ENCODE data around the gene LRRC71.

Gene LRRC71

GRCh38 chr1:156945881-156946661 is 25.6 kb downstream of the LRRC71 start:
- no peak for DNase-seq (ENCODE audit: extremely low read depth in 1 of 2, low read depth in 1 of 2)

GRCh38 chr1:156947127-156947526 is 26.7 kb downstream of the LRRC71 start:
- no peak for DNase-seq (ENCODE audit: extremely low read depth in 1 of 2, low read depth in 1 of 2)

GRCh38 chr1:156947818-156948525 is 27.5 kb downstream of the LRRC71 start:
- no peak for DNase-seq (ENCODE audit: extremely low read depth in 1 of 2, low read depth in 1 of 2)

- no peak for DNase-seq (ENCODE audit: extremely low read depth in 1 of 2, low read depth in 1 of 2)
Measured at GRCh38 chr1:156948708-156949107, 28.3 kb downstream of the LRRC71 start.

GRCh38 chr1:156949127-156949526 is 28.7 kb downstream of the LRRC71 start:
- DNase-seq (ENCODE audit: extremely low read depth in 1 of 2, low read depth in 1 of 2), result no peak

- DNase-seq (ENCODE audit: extremely low read depth in 1 of 2, low read depth in 1 of 2), result no peak
Measured at GRCh38 chr1:156951371-156951770, 30.9 kb downstream of the LRRC71 start.

- DNase-seq (ENCODE audit: extremely low read depth in 1 of 2, low read depth in 1 of 2), result no peak
Measured at GRCh38 chr1:156953571-156953970, 33.1 kb downstream of the LRRC71 start.

GRCh38 chr1:156956333-156956732 is 35.9 kb downstream of the LRRC71 start:
- no peak for DNase-seq (ENCODE audit: extremely low read depth in 1 of 2, low read depth in 1 of 2)

GRCh38 chr1:156957634-156958033 is 37.2 kb downstream of the LRRC71 start:
- no peak for DNase-seq (ENCODE audit: extremely low read depth in 1 of 2, low read depth in 1 of 2)

GRCh38 chr1:156958247-156958714 is 37.8 kb downstream of the LRRC71 start:
- DNase-seq (ENCODE audit: extremely low read depth in 1 of 2, low read depth in 1 of 2), result no peak

GRCh38 chr1:156959414-156959813 is 39.0 kb downstream of the LRRC71 start:
- no peak for DNase-seq (ENCODE audit: extremely low read depth in 1 of 2, low read depth in 1 of 2)

GRCh38 chr1:156959925-156960324 is 39.5 kb downstream of the LRRC71 start:
- DNase-seq (ENCODE audit: extremely low read depth in 1 of 2, low read depth in 1 of 2), result no peak

GRCh38 chr1:156961709-156962108 is 41.3 kb downstream of the LRRC71 start:
- DNase-seq (ENCODE audit: extremely low read depth in 1 of 2, low read depth in 1 of 2), result no peak

GRCh38 chr1:156963621-156964020 is 43.2 kb downstream of the LRRC71 start:
- DNase-seq (ENCODE audit: extremely low read depth in 1 of 2, low read depth in 1 of 2), result no peak

- no peak for DNase-seq (ENCODE audit: extremely low read depth in 1 of 2, low read depth in 1 of 2)
Measured at GRCh38 chr1:156964441-156964840, 44.0 kb downstream of the LRRC71 start.

GRCh38 chr1:156969496-156969895 is 49.1 kb downstream of the LRRC71 start:
- no peak for DNase-seq (ENCODE audit: extremely low read depth in 1 of 2, low read depth in 1 of 2)

- no peak for DNase-seq (ENCODE audit: extremely low read depth in 1 of 2, low read depth in 1 of 2)
Measured at GRCh38 chr1:156970017-156970416, 49.6 kb downstream of the LRRC71 start.

GRCh38 chr1:156973417-156973816 is 53.0 kb downstream of the LRRC71 start:
- no peak for DNase-seq (ENCODE audit: extremely low read depth in 1 of 2, low read depth in 1 of 2)

- DNase-seq (ENCODE audit: extremely low read depth in 1 of 2, low read depth in 1 of 2), result no peak
Measured at GRCh38 chr1:156975084-156975483, 54.7 kb downstream of the LRRC71 start.

- no peak for DNase-seq (ENCODE audit: extremely low read depth in 1 of 2, low read depth in 1 of 2)
Measured at GRCh38 chr1:156980551-156980950, 60.1 kb downstream of the LRRC71 start.

Data from activated CD8-positive, alpha-beta memory T cell treated with anti-CD3 and anti-CD28 coated beads for 1 hour (primary cell).